Measurements from ENCODE around the gene LANCL2.

LANCL2 gene

DNA sequence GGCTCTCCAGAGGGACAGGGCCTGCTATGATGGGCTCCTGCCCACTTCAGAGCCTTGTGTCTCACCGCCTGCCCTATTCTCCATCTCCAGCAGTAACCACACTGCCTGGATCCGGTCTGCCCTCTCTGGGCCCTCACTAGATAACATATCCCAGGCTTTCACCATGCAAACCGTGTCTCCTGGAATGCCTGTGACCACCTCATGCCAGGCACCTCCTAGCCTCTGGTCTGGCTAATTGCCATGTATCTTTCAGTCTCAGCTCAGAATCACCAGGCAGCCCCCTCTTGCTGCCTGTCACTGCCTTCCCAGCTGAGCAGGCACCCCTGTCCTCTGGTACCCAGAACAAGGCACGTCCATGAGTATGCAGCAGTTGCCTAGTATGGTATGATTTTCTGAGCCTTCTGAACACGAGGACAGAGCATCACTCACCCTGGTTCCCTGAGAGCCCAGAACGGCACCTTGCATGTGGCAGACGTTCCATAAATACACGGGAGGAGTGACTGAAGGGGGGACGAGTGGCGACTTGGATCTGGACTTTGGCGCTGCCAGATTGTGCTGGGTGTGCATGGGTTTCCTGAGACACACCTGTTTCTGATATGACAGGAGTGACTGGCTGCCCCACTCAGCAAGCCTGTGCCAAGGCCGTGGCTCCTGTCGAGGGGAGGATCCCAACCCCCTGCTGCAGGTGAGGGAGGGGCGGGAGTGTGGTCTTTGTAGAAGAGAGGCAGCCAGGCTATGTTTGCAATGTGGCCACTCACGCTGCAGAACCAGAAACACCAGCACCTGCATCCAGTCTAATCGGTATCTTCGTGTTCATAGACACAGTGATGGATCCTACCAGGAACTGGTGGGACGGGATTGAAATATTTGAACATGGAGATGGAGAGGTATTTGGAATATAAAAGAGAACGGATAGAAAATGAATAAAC is 112.0 kb downstream of the LANCL2 start:
- FAIRE-seq (no peak), DNase-seq (ENCODE audit: insufficient read length) (no peak)

GRCh38 chr7:55477781-55478374 is 112.7 kb downstream of the LANCL2 start:
- TF ChIP-seq TAF1 (IDR thresholded peaks at IDR 0.05; ENCODE audit: borderline replicate concordance, low read depth, low read length) (no peak), POLR2A (IDR thresholded peaks at IDR 0.05; ENCODE audit: low read depth, low read length) (no peak), POLR2AphosphoS5 (IDR thresholded peaks at IDR 0.05; ENCODE audit: low read depth, low read length) (no peak)
- DNase-seq (ENCODE audit: insufficient read length), result no peak
- no peak for FAIRE-seq

More for the DNA sequence above, 112.0 kb downstream of the LANCL2 start:
- TF ChIP-seq POLR2A (IDR thresholded peaks at IDR 0.05; ENCODE audit: low read depth, low read length), result no peak

GRCh38 chr7:55478700-55479099 is 113.6 kb downstream of the LANCL2 start:
- DNase-seq (ENCODE audit: insufficient read length) (no peak), FAIRE-seq (no peak)

DNA sequence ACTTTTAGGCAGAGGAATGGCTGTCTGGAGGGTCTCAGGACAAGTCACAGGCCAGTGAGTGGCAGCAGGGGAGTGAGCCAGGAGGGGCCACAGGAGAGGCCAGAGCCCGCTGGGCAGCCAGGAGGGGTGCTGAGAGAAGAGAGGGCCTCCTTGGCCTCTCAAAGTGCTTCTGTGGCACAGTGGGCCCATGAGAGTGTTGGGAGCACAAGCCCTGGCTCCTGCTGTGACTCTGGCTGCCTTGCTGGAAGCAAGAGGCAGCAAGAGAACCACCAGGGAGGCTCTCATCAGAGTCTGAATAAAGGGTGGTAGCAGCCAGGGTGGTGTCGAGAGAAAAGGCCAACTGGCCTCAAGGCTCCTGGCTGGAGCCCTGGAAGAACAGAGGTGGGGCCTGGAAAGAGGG is 116.0 kb downstream of the LANCL2 start:
- FAIRE-seq (no peak), DNase-seq (ENCODE audit: insufficient read length) (no peak)
- TF ChIP-seq POLR2A (IDR thresholded peaks at IDR 0.05; ENCODE audit: low read depth, low read length) (no peak), TAF1 (IDR thresholded peaks at IDR 0.05; ENCODE audit: borderline replicate concordance, low read depth, low read length) (no peak), POLR2AphosphoS5 (IDR thresholded peaks at IDR 0.05; ENCODE audit: low read depth, low read length) (no peak)

More at GRCh38 chr7:55478700-55479099, 113.6 kb downstream of the LANCL2 start:
- TF ChIP-seq POLR2A (IDR thresholded peaks at IDR 0.05; ENCODE audit: low read depth, low read length) (no peak), POLR2AphosphoS5 (IDR thresholded peaks at IDR 0.05; ENCODE audit: low read depth, low read length) (no peak), TAF1 (IDR thresholded peaks at IDR 0.05; ENCODE audit: borderline replicate concordance, low read depth, low read length) (no peak)

DNA sequence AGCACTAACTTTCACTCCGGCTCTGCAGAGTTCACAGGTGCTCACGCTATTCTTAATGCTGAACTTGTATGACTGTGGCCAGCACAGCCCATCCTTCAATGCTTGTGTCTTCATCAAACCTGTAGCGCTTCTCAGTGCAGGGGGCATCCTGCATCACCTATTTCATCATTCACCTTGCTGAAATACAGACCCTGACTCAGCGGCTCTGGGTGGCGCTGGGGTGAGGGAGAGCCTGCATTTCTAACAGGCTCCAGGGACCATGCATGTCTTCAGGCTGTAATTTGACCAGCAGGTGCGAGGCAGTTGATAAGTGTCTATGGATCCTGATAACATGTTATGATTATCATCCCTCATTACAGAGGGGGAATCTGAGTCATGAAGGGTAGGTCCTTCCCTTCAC is 117.9 kb downstream of the LANCL2 start:
- DNase-seq (ENCODE audit: insufficient read length), result no peak
- FAIRE-seq, result no peak
- no peak for TF ChIP-seq TAF1 (IDR thresholded peaks at IDR 0.05; ENCODE audit: borderline replicate concordance, low read depth, low read length)
